ENCODE data around the gene RNASET2. TPM values are rescaled to one million over a fixed set of nuclear protein-coding genes. Genes with fewer than 3 reads are reported as not detected.

RNASET2 gene
- polyA plus RNA-seq, 2 of the 4 experiments (the other 2 are of a cell fraction): 9.3 to 11.2 TPM

- FAIRE-seq (no peak), ATAC-seq (no peak), DNase-seq (ENCODE audit: low read depth in 1 of 2, low spot score in 1 of 2) (no peak)
- H3K4me2 ChIP-seq: no peak overlapping the region
- ChIA-PET CTCF (interaction anchor here (0.6 to 1.0 kb wide), 2 partner anchors 92 to 540 kb away, joined by 3 read pairs; no protein-coding TSS in a partner anchor), POLR2A (no interaction called here)
- no peaks in the 10 kb centered on the region for H3K4me1 ChIP-seq
- no peak overlapping the region for H3K4me3 ChIP-seq
- TF ChIP-seq ZFP36 (IDR thresholded peaks at IDR 0.05; ENCODE audit: borderline replicate concordance, partially characterized antibody): no peak
- no peak for TF ChIP-seq JUNB (IDR thresholded peaks at IDR 0.05)
- no peak for TF ChIP-seq NR3C1 (IDR thresholded peaks at IDR 0.05)
- no peak for TF ChIP-seq EHF (CRISPR knock-in tag; IDR thresholded peaks at IDR 0.05)
- no peak for TF ChIP-seq EP300 (IDR thresholded peaks at IDR 0.05)
- H3K9me3 ChIP-seq: no peaks in the 10 kb centered on the region
- no peak overlapping the region for H3K27ac ChIP-seq
- 76% methylated on average over 5 of the region's 10 CpGs for WGBS (ENCODE audit: missing lambda C conversion rate)
These were observed 23.7 kb downstream of the RNASET2 start for GRCh38 chr6:166932616-166933015.

- FAIRE-seq: no peak
- no peaks in the 10 kb centered on the region for H3K9me3 ChIP-seq
- CTCF ChIA-PET: interaction anchor here (0.6 to 1.0 kb wide), 3 partner anchors 19 to 354 kb away, joined by 3 read pairs; no protein-coding TSS in a partner anchor
- no peak for DNase-seq (ENCODE audit: low read depth in 1 of 2, low spot score in 1 of 2)
- no peak overlapping the region for H3K27ac ChIP-seq
- H3K4me1 ChIP-seq: no peaks in the 10 kb centered on the region
- TF ChIP-seq FOSB (CRISPR knock-in tag; IDR thresholded peaks at IDR 0.05) (no peak), MYC (IDR thresholded peaks at IDR 0.05; ENCODE audit: borderline replicate concordance, low read length) (no peak), CHD2 (IDR thresholded peaks at IDR 0.05; ENCODE audit: low read length, partially characterized antibody) (no peak), RARB (CRISPR knock-in tag; IDR thresholded peaks at IDR 0.05) (no peak), ESRRA (IDR thresholded peaks at IDR 0.05; ENCODE audit: borderline replicate concordance, low read length) (no peak), HES2 (IDR thresholded peaks at IDR 0.05) (no peak), ZSCAN20 (CRISPR knock-in tag; IDR thresholded peaks at IDR 0.05) (no peak), SMC3 (IDR thresholded peaks at IDR 0.05) (no peak), PBX3 (IDR thresholded peaks at IDR 0.05) (no peak), TFCP2L1 (CRISPR knock-in tag; IDR thresholded peaks at IDR 0.05) (no peak), FOXS1 (CRISPR knock-in tag; IDR thresholded peaks at IDR 0.05) (no peak), JUN (IDR thresholded peaks at IDR 0.05) (no peak), E2F6 (IDR thresholded peaks at IDR 0.05; ENCODE audit: borderline replicate concordance, low read depth) (no peak), PHF8 (IDR thresholded peaks at IDR 0.05; ENCODE audit: borderline replicate concordance, low read depth) (no peak), HDAC2 (IDR thresholded peaks at IDR 0.05) (no peak), KDM1A (IDR thresholded peaks at IDR 0.05; ENCODE audit: low read depth) (no peak), MAFK (IDR thresholded peaks at IDR 0.05; ENCODE audit: partially characterized antibody) (no peak), KDM5A (IDR thresholded peaks at IDR 0.05) (no peak), EP300 (IDR thresholded peaks at IDR 0.05) (no peak), CBX2 (IDR thresholded peaks at IDR 0.05; ENCODE audit: borderline replicate concordance, low read depth) (no peak)
- 74% methylated on average over 4 of the region's 6 CpGs for WGBS (ENCODE audit: missing lambda C conversion rate)
- POLR2A ChIA-PET: no interaction called here
- H3K4me2 ChIP-seq: no peak overlapping the region
- no peak overlapping the region for H3K4me3 ChIP-seq
- ATAC-seq: no peak
These were observed 24.2 kb downstream of the RNASET2 start for GRCh38 chr6:166932116-166932515.

GRCh38 chr6:166931426-166931970, 24.9 kb downstream of the RNASET2 start:
- no peak for TF ChIP-seq KDM1A (IDR thresholded peaks at IDR 0.05; ENCODE audit: low read depth)
- TF ChIP-seq PHF8 (IDR thresholded peaks at IDR 0.05; ENCODE audit: borderline replicate concordance, low read depth): no peak
- no peak for TF ChIP-seq KDM5A (IDR thresholded peaks at IDR 0.05)
- no peak for TF ChIP-seq RAD21 (conservative IDR thresholded peaks at IDR 0.05 in 1 of 2, IDR thresholded peaks at IDR 0.05 in 1 of 2)
- TF ChIP-seq USF2 (IDR thresholded peaks at IDR 0.05): no peak
- TF ChIP-seq NR3C1 (IDR thresholded peaks at IDR 0.05): no peak
- TF ChIP-seq EP300 (IDR thresholded peaks at IDR 0.05): no peak
- TF ChIP-seq NPAS2 (CRISPR knock-in tag; IDR thresholded peaks at IDR 0.05; ENCODE audit: borderline replicate concordance): no peak
- no peak for TF ChIP-seq CTCF (IDR thresholded peaks at IDR 0.05)
- TF ChIP-seq POLR2A (IDR thresholded peaks at IDR 0.05; ENCODE audit: low read length): no peak
- Histone ChIP-seq H3K27ac (no peak overlapping the region), H3K4me1 (no peaks in the 10 kb centered on the region), H3K4me2 (no peak overlapping the region), H3K4me3 (no peak overlapping the region), H3K9me3 (no peaks in the 10 kb centered on the region)
- ChIA-PET CTCF (interaction anchor here (0.6 to 1.0 kb wide), 3 partner anchors 20 to 355 kb away, joined by 3 read pairs; no protein-coding TSS in a partner anchor), POLR2A (no interaction called here)
- ATAC-seq: no peak
- DNase-seq (ENCODE audit: low read depth in 1 of 2, low spot score in 1 of 2): no peak
- no peak for FAIRE-seq
- WGBS (ENCODE audit: missing lambda C conversion rate): 89% methylated on average over 14 of the region's 14 CpGs

All from A549 (cell line).